SK-N-MC (cell line): Measurements from ENCODE around the gene MTF1.

Experiments used
- EZH2 ChIP-seq: fragments of 200-600 bp; sonication (generic); IDR thresholded peaks from one replicate; pipeline ENCODE4 v1.6.1; 2017; ENCODE audit warnings: antibody characterized with exemption
- FOXP2 ChIP-seq: optimal IDR thresholded peaks from 2 replicates; pipeline ENCODE3; 2011; ENCODE audit warnings: mild to moderate bottlenecking, moderate library complexity; ENCODE audit not compliant: insufficient read depth; ENCODE audit errors: extremely low read length, control extremely low read depth
- POLR2AphosphoS5 ChIP-seq: IDR thresholded peaks from 2 replicates; pipeline ENCODE4 v1.6.1; 2012; ENCODE audit warnings: mild to moderate bottlenecking, low read depth, low read length, borderline replicate concordance

- TF ChIP-seq POLR2AphosphoS5 (no peak), EZH2 (no peak), FOXP2 (no peak)
These were observed 24.3 kb upstream of the MTF1 start for GRCh38 chr1:37883671-37884070.
